Transverse colon (tissue), 4 donors: Measurements from ENCODE around the gene ZFAND6. TPM values are rescaled to one million over a fixed set of nuclear protein-coding genes. Genes with fewer than 3 reads are reported as not detected.
A peak's percentile ranks its signal among the peaks of the same experiment; 100 is the strongest.

ENCODE experiments used
- DNase-seq: peaks from one replicate; pipeline ENCODE4 v3.0.0-alpha.2; 2019
- H3K27ac ChIP-seq, 4 donors: fragments of 200-600 bp; sonication (generic); 2 replicates each; pipeline ENCODE4 v1.5.1; 2016 to 2018; ENCODE audit warnings: inconsistent platforms in 4 of 4
- H3K27me3 ChIP-seq: fragments of 200-600 bp; sonication (generic); 2 replicates; pipeline ENCODE4 v1.5.1; 2017; ENCODE audit warnings: inconsistent platforms
- H3K36me3 ChIP-seq, 4 donors: fragments of 200-600 bp; sonication (generic); 2 replicates each; pipeline ENCODE4 v1.5.1; 2017 to 2019; ENCODE audit warnings: inconsistent platforms in 4 of 4
- H3K4me1 ChIP-seq, 4 donors: fragments of 200-600 bp; sonication (generic); 2 replicates each; pipeline ENCODE4 v1.5.1; 2017 to 2020; ENCODE audit warnings: inconsistent platforms in 4 of 4
- H3K4me3 ChIP-seq, 4 donors: fragments of 200-600 bp; sonication (generic); 1 replicate in 1 of 4; 2 replicates in 3 of 4; pipeline versions ENCODE4 v1.5.1 to v1.6.1; 2017 to 2019; ENCODE audit warnings: inconsistent platforms in 4 of 4
- H3K9me3 ChIP-seq, 2 donors: fragments of 200-600 bp; sonication (generic); 2 replicates each; pipeline ENCODE4 v1.5.1; 2017 to 2019; ENCODE audit warnings: inconsistent platforms in 2 of 2
- CTCF ChIP-seq, 5 experiments: fragments of 200-600 bp in 3 of 5; fragments of 450-650 bp in 2 of 5; sonication (generic) in 3 of 5; IDR thresholded peaks; 1 replicate in 2 of 5; 2 replicates in 3 of 5; pipeline ENCODE4 v1.5.1; 2016 to 2017; ENCODE audit warnings: antibody characterized with exemption in 5 of 5, inconsistent platforms in 3 of 5, mild to moderate bottlenecking in 2 of 5, moderate library complexity in 1 of 5
- EP300 ChIP-seq: sonication (generic); formaldehyde crosslinking; IDR thresholded peaks from one replicate; pipeline ENCODE4 v1.6.1; 2017; ENCODE audit warnings: antibody characterized with exemption, low read depth
- POLR2A ChIP-seq: fragments of 450-650 bp; IDR thresholded peaks from one replicate; pipeline ENCODE4 v1.6.1; 2016; ENCODE audit warnings: antibody characterized with exemption, mild to moderate bottlenecking, moderate library complexity
- POLR2AphosphoS5 ChIP-seq, 3 donors: sonication (generic); formaldehyde crosslinking; IDR thresholded peaks; one replicate each; pipeline ENCODE4 v1.6.1; 2016; ENCODE audit warnings: antibody characterized with exemption in 3 of 3
- whole genome bisulfite sequencing, 2 donors: methylation state at CpG; one replicate each; pipeline ENCODE4 v1.1.5; 2018; ENCODE audit warnings: low coverage in 1 of 2; 5-methylcytosine and 5-hydroxymethylcytosine counted together
- in situ Hi-C, 4 donors: fragments of 200-750 bp; cut with MboI; loops; one replicate each; pipeline versions ENCODE4 v1.15.0 to v1.15.1; 2017; ENCODE audit warnings: low sequenced_read_pairs in 3 of 4, low pct_ligation_motif_present in 1 of 4, low pct_unique_long_range_greater_than_20kb in 1 of 4
- intact Hi-C: fragments of 100-400 bp; cut with DNase I; formaldehyde crosslinking; loops from one replicate; pipeline ENCODE4 v1.15.1; 2023; ENCODE audit warnings: low total_unique reads
- total RNA-seq, 4 donors: library from RNA; depleted of rRNA; stranded (reverse); fragments of >200 nt; gene quantifications; one replicate each; pipeline ENCODE4 v1.1.0, GENCODE V29; 2016

The ZFAND6 gene
- total RNA-seq, 4 donors from 2014 or later = 86.7 to 195 (median 117) TPM

GRCh38 chr15:80159301-80159700 is 99.8 kb downstream of the ZFAND6 start:
- H3K4me3 ChIP-seq = no peak overlapping the region
- no peaks in the 10 kb centered on the region for H3K27me3 ChIP-seq
- WGBS, 2 donors = 95% methylated on average over 5 of the region's 5 CpGs; no CpG with 5 or more reads in 1 of the 2 donors
- no peaks in the 10 kb centered on the region for H3K9me3 ChIP-seq
- H3K27ac ChIP-seq = no peak overlapping the region
- H3K36me3 ChIP-seq = no peaks in the 10 kb centered on the region
- peaks cover 0 to 19% (median 13%) of the 10 kb centered on the region in 4 donors for H3K4me1 ChIP-seq
- intact Hi-C loops (loop anchor here (10.0 kb wide), 1 partner anchor 94 kb away; no protein-coding TSS in a partner anchor), in situ Hi-C loops (loop anchor here in 3 of 4 donors (25.0 kb wide), 2 partner anchors 97 to 272 kb away; partner anchors contain the start of genes MTHFS (in 2 of the 3) and ZFAND6 (in 2 of the 3))
- no peak for DNase-seq
- TF ChIP-seq POLR2AphosphoS5 (IDR thresholded peaks at IDR 0.05) (no peak), POLR2A (no peak), CTCF (IDR thresholded peaks at IDR 0.05) (no peak), EP300 (no peak)

GRCh38 chr15:80159811-80160569 is 100.5 kb downstream of the ZFAND6 start:
- no peaks in the 10 kb centered on the region for H3K36me3 ChIP-seq
- no peaks in the 10 kb centered on the region for H3K9me3 ChIP-seq
- no peak for DNase-seq
- intact Hi-C loops = loop anchor here (10.0 kb wide), 1 partner anchor 95 kb away; no protein-coding TSS in a partner anchor
- no peak overlapping the region for H3K4me3 ChIP-seq
- WGBS, 2 donors = 86% methylated on average over 12 of the region's 12 CpGs; no CpG with 5 or more reads in 1 of the 2 donors
- peak overlapping the region in 1 of 4 donors; percentile 44 for H3K27ac ChIP-seq
- TF ChIP-seq POLR2A = no peak
- no peak for TF ChIP-seq CTCF (IDR thresholded peaks at IDR 0.05)
- TF ChIP-seq EP300 = no peak
- TF ChIP-seq POLR2AphosphoS5 (IDR thresholded peaks at IDR 0.05) = no peak
- no peaks in the 10 kb centered on the region for H3K27me3 ChIP-seq
- H3K4me1 ChIP-seq = peaks cover 0 to 19% (median 13%) of the 10 kb centered on the region in 4 donors
- in situ Hi-C loops = loop anchor here in 3 of 4 donors (25.0 kb wide), 2 partner anchors 98 to 273 kb away; partner anchors contain the start of genes MTHFS (in 2 of the 3) and ZFAND6 (in 2 of the 3)

- H3K36me3 ChIP-seq = no peaks in the 10 kb centered on the region
- no peak for TF ChIP-seq CTCF (IDR thresholded peaks at IDR 0.05)
- TF ChIP-seq POLR2A = no peak
- no peak for TF ChIP-seq EP300
- TF ChIP-seq POLR2AphosphoS5 (IDR thresholded peaks at IDR 0.05) = no peak
- intact Hi-C loops = no loop called here
- in situ Hi-C loops = loop anchor here in 3 of 4 donors (25.0 kb wide), 2 partner anchors 98 to 273 kb away; partner anchors contain the start of genes MTHFS (in 2 of the 3) and ZFAND6 (in 2 of the 3)
- no peak overlapping the region for H3K4me3 ChIP-seq
- no peaks in the 10 kb centered on the region for H3K9me3 ChIP-seq
- H3K27me3 ChIP-seq = no peaks in the 10 kb centered on the region
- peaks cover 0 to 19% (median 13%) of the 10 kb centered on the region in 4 donors for H3K4me1 ChIP-seq
- H3K27ac ChIP-seq = peak overlapping the region in 2 of 4 donors; percentile 39 to 44
- DNase-seq = peak; percentile 50
- 67% methylated on average over 6 of the region's 7 CpGs; no CpG with 5 or more reads in 1 of the 2 donors for whole genome bisulfite sequencing, 2 donors
These were observed 101.2 kb downstream of the ZFAND6 start for GRCh38 chr15:80160570-80161156.

GRCh38 chr15:80161468-80162016 is 102.1 kb downstream of the ZFAND6 start:
- DNase-seq = no peak
- Histone ChIP-seq H3K4me3 (no peak overlapping the region), H3K36me3 (no peaks in the 10 kb centered on the region), H3K4me1 (peaks cover 0 to 19% (median 13%) of the 10 kb centered on the region in 4 donors), H3K27me3 (no peaks in the 10 kb centered on the region), H3K27ac (peak overlapping the region in 2 of 4 donors; percentile 22 to 41), H3K9me3 (no peaks in the 10 kb centered on the region)
- 71 to 88% methylated on average over 5 to 6 of the region's 6 CpGs for WGBS, 2 donors
- TF ChIP-seq POLR2AphosphoS5 (IDR thresholded peaks at IDR 0.05) (no peak), POLR2A (no peak), CTCF (IDR thresholded peaks at IDR 0.05) (no peak), EP300 (no peak)
- in situ Hi-C loops (loop anchor here in 3 of 4 donors (25.0 kb wide), 2 partner anchors 99 to 274 kb away; partner anchors contain the start of genes MTHFS (in 2 of the 3) and ZFAND6 (in 2 of the 3)), intact Hi-C loops (no loop called here)
